K562 (cell line): ENCODE results near the gene NAXD. TPM values are rescaled to one million over a fixed set of nuclear protein-coding genes. Genes with fewer than 3 reads are reported as not detected.

ENCODE experiments used
- BACH1 ChIP-seq: fragments of 200-800 bp; sonication (Bioruptor generic); IDR thresholded peaks from 2 replicates; pipeline ENCODE4 v1.6.1; 2016; ENCODE audit warnings: missing genetic modification characterization, missing compliant biosample characterization
- DMBX1 ChIP-seq: fragments of 250-450 bp; sonication (Bioruptor Pico); IDR thresholded peaks from 2 replicates; pipeline ENCODE4 v1.8.0; 2022; ENCODE audit warnings: inconsistent platforms, mild to moderate bottlenecking, moderate library complexity, borderline replicate concordance
- GABPA ChIP-seq: fragments of 200-800 bp; sonication (Bioruptor generic); conservative IDR thresholded peaks from 2 replicates; pipeline ENCODE4 v1.6.1; 2016; ENCODE audit warnings: low read depth, missing genetic modification characterization, missing compliant biosample characterization
- KDM5B ChIP-seq: fragments of 200-600 bp; sonication (generic); IDR thresholded peaks from 2 replicates; pipeline ENCODE4 v1.6.1; 2012; ENCODE audit warnings: low read depth, mild to moderate bottlenecking, moderate library complexity, low read length, control low read depth, inconsistent platforms; ENCODE audit not compliant: insufficient replicate concordance
- POU5F1 ChIP-seq: fragments of 150-350 bp; IDR thresholded peaks from 2 replicates; pipeline ENCODE4 v1.6.1; 2014; ENCODE audit warnings: borderline replicate concordance, low read length, low read depth, mild to moderate bottlenecking; ENCODE audit not compliant: partially characterized antibody
- PPARD ChIP-seq: fragments of 250-450 bp; sonication (Bioruptor Pico); IDR thresholded peaks from 2 replicates; pipeline ENCODE4 v1.8.0; 2022; ENCODE audit warnings: inconsistent platforms, mild to moderate bottlenecking, moderate library complexity
- PRMT5 ChIP-seq: sonication (generic); formaldehyde crosslinking; IDR thresholded peaks from 2 replicates; pipeline ENCODE4 v1.5.0; 2020; ENCODE audit warnings: missing genetic modification reagents
- RBM22 ChIP-seq: fragments of 200-400 bp; formaldehyde crosslinking; IDR thresholded peaks from 2 replicates; pipeline ENCODE4 v1.6.1; 2018; ENCODE audit warnings: low read length, low read depth; ENCODE audit not compliant: poor library complexity, severe bottlenecking
- RCOR1 ChIP-seq, 2 experiments: IDR thresholded peaks; 2 replicates each; pipeline ENCODE4 v1.6.1; 2012; ENCODE audit warnings: low read depth in 2 of 2, low read length in 2 of 2, borderline replicate concordance in 1 of 2, improper control_type of control experiment in 1 of 2
- RFX1 ChIP-seq: fragments of 450-650 bp; IDR thresholded peaks from 2 replicates; pipeline ENCODE4 v1.6.1; 2016; ENCODE audit warnings: mild to moderate bottlenecking, moderate library complexity
- SIX5 ChIP-seq, 2 experiments: IDR thresholded peaks; 2 replicates each; pipeline ENCODE4 v1.6.1; 2011; ENCODE audit warnings: low read length in 2 of 2, borderline replicate concordance in 1 of 2, low read depth in 1 of 2, mild to moderate bottlenecking in 1 of 2, moderate library complexity in 1 of 2; ENCODE audit not compliant: insufficient read depth in 1 of 2
- SP1 ChIP-seq: sonication (generic); formaldehyde crosslinking; IDR thresholded peaks from 2 replicates; pipeline ENCODE4 v1.8.1; 2022; ENCODE audit warnings: mild to moderate bottlenecking, missing genetic modification reagents
- ZBTB8A ChIP-seq: fragments of 450-650 bp; IDR thresholded peaks from 2 replicates; pipeline ENCODE4 v1.6.1; 2018; ENCODE audit warnings: mild to moderate bottlenecking, moderate library complexity; ENCODE audit not compliant: partially characterized antibody
- ZFX ChIP-seq: sonication (generic); formaldehyde crosslinking; IDR thresholded peaks from 2 replicates; pipeline ENCODE4 v1.8.0; 2022; ENCODE audit warnings: mild to moderate bottlenecking, missing genetic modification reagents, moderate library complexity
- ZKSCAN3 ChIP-seq: fragments of 250-450 bp; sonication (Bioruptor Pico); IDR thresholded peaks from 2 replicates; pipeline ENCODE4 v1.4.0; 2020
- ZNF707 ChIP-seq: fragments of 250-450 bp; sonication (Bioruptor Pico); conservative IDR thresholded peaks from 2 replicates; pipeline ENCODE4 v1.8.0; 2022; ENCODE audit warnings: inconsistent platforms, mild to moderate bottlenecking, moderate library complexity
- ZNF780A ChIP-seq: fragments of 250-450 bp; sonication (Bioruptor Pico); IDR thresholded peaks from 2 replicates; pipeline ENCODE4 v1.5.0; 2021; ENCODE audit warnings: mild to moderate bottlenecking
- ZNF785 ChIP-seq: fragments of 250-450 bp; sonication (Bioruptor Pico); IDR thresholded peaks from 2 replicates; pipeline ENCODE4 v1.4.0; 2020; ENCODE audit warnings: mild to moderate bottlenecking
- ZZZ3 ChIP-seq: fragments of 450-650 bp; IDR thresholded peaks from 2 replicates; pipeline ENCODE4 v1.6.1; 2016; ENCODE audit warnings: antibody characterized with exemption, mild to moderate bottlenecking, moderate library complexity
- polyA plus RNA-seq, 8 experiments: library from polyadenylated mRNA; depleted of rRNA in 4 of 8; stranded (reverse) in 5 of 8; unstranded in 3 of 8; fragments of >200 nt; fragmentation: Nextera tagmentation in 2 of 8; fragmentation: Illumina TruSeq in 1 of 8; extraction: Ambion mirVana in 2 of 8; extraction: Trizol in 1 of 8; gene quantifications; 2 replicates each; pipeline versions ENCODE4 v1.2.1 to v1.2.3, GENCODE V29; 2011 to 2014; ENCODE audit warnings: inconsistent platforms in 1 of 8, missing spikeins in 1 of 8
- total RNA-seq, 7 experiments: library from RNA; depleted of rRNA in 6 of 7; stranded (reverse); fragments of >200 nt in 6 of 7; fragmentation: Illumina TruSeq in 2 of 7; extraction: Trizol in 2 of 7; gene quantifications; 2 replicates each; pipeline versions ENCODE4 v1.2.1 to v1.2.3, GENCODE V29; 2011 to 2021; ENCODE audit warnings: low replicate concordance in 1 of 7
- TF ChIP-seq, protein P1 (sequence below), 2 experiments: fragments of 150-350 bp in 1 of 2; IDR thresholded peaks; 2 replicates each; pipeline ENCODE4 v1.6.1; 2012 to 2016; ENCODE audit warnings: low read depth in 2 of 2, low read length in 2 of 2, mild to moderate bottlenecking in 1 of 2, moderate library complexity in 1 of 2
- TF ChIP-seq, protein P2 (sequence below): fragments of 250-450 bp; sonication (Bioruptor Pico); IDR thresholded peaks from 2 replicates; pipeline ENCODE4 v1.8.0; 2021; ENCODE audit warnings: moderate library complexity, mild to moderate bottlenecking, inconsistent platforms

Gene NAXD
- total and polyA plus RNA-seq, 9 of the 15 experiments (the other 6 are each of a cell fraction or from before 2014, with no cell fraction given), result 0.59 to 20.6 (median 13.0) TPM

DNA sequence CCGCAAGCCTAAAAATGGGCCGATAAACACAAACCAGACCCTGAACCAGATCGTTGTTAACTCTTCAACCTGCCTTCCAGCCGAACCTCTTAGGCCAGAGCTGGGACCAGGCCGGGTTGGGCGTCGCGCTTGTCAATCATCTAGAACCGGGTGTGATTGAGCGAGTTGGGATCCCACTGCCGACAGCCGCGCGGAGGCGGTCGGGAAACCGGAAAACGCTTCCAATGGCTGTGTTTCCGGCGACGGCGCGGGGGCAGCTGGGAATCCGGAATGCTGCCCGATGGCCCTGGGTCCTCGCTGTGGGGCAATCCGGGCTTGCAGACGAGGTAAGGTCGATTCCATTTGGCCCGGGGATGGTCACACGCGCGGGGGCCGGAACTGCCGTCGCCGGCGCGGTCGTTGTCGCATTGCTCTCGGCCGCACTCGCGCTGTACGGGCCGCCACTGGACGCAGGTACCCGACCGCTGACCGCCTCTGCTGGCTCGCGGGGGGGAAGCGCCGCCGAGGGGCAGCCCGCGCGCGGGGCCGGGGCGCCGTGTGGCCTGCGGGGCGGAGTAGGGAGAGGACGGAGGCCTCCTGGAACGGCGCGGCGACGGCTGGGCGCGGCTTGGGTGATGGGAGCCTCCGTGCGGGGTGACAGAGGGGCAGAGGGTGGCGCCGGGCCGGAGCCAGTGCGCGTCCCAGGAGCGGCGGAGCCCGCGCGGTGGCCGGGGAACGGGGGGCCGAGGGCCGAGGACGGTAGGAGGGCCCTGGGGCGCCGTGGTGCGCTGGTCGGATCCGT, at the start of gene NAXD (continued):
- no peak for TF ChIP-seq ZBTB8A
- no peak for TF ChIP-seq DMBX1
- TF ChIP-seq ZKSCAN3 (CRISPR knock-in tag), result no peak
- TF ChIP-seq, protein P1, sequence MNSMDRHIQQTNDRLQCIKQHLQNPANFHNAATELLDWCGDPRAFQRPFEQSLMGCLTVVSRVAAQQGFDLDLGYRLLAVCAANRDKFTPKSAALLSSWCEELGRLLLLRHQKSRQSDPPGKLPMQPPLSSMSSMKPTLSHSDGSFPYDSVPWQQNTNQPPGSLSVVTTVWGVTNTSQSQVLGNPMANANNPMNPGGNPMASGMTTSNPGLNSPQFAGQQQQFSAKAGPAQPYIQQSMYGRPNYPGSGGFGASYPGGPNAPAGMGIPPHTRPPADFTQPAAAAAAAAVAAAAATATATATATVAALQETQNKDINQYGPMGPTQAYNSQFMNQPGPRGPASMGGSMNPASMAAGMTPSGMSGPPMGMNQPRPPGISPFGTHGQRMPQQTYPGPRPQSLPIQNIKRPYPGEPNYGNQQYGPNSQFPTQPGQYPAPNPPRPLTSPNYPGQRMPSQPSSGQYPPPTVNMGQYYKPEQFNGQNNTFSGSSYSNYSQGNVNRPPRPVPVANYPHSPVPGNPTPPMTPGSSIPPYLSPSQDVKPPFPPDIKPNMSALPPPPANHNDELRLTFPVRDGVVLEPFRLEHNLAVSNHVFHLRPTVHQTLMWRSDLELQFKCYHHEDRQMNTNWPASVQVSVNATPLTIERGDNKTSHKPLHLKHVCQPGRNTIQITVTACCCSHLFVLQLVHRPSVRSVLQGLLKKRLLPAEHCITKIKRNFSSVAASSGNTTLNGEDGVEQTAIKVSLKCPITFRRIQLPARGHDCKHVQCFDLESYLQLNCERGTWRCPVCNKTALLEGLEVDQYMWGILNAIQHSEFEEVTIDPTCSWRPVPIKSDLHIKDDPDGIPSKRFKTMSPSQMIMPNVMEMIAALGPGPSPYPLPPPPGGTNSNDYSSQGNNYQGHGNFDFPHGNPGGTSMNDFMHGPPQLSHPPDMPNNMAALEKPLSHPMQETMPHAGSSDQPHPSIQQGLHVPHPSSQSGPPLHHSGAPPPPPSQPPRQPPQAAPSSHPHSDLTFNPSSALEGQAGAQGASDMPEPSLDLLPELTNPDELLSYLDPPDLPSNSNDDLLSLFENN (IDR thresholded peaks at IDR 0.05; ENCODE audit: low read depth in 2 of 2, low read length in 2 of 2), result no peak
- peak; percentile 94 for TF ChIP-seq GABPA (tag)
- TF ChIP-seq ZFX (CRISPR knock-in tag), result peak; percentile 75
- no peak for TF ChIP-seq RBM22
- TF ChIP-seq RCOR1 (IDR thresholded peaks at IDR 0.05; ENCODE audit: borderline replicate concordance in 1 of 2, low read depth in 2 of 2, low read length in 2 of 2), result peak in 1 of 2 experiments; percentile 35; a peak in 1 of 4 replicates
- no peak for TF ChIP-seq ZNF785
- no peak for TF ChIP-seq ZNF780A (CRISPR knock-in tag)
- no peak for TF ChIP-seq SIX5 (IDR thresholded peaks at IDR 0.05; ENCODE audit: borderline replicate concordance in 1 of 2, insufficient read depth in 1 of 2, low read depth in 1 of 2, low read length in 2 of 2)
- TF ChIP-seq, protein P2, sequence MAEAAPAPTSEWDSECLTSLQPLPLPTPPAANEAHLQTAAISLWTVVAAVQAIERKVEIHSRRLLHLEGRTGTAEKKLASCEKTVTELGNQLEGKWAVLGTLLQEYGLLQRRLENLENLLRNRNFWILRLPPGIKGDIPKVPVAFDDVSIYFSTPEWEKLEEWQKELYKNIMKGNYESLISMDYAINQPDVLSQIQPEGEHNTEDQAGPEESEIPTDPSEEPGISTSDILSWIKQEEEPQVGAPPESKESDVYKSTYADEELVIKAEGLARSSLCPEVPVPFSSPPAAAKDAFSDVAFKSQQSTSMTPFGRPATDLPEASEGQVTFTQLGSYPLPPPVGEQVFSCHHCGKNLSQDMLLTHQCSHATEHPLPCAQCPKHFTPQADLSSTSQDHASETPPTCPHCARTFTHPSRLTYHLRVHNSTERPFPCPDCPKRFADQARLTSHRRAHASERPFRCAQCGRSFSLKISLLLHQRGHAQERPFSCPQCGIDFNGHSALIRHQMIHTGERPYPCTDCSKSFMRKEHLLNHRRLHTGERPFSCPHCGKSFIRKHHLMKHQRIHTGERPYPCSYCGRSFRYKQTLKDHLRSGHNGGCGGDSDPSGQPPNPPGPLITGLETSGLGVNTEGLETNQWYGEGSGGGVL, result no peak
- no peak for TF ChIP-seq BACH1 (tag)
- no peak for TF ChIP-seq ZNF707 (CRISPR knock-in tag)
- 0 out of 2 replicates have a peak, but pooled peaks have one; percentile 31 for TF ChIP-seq SP1
- TF ChIP-seq RFX1, result no peak
- peak; percentile 49 for TF ChIP-seq KDM5B
- no peak for TF ChIP-seq ZZZ3
- TF ChIP-seq POU5F1, result no peak
- TF ChIP-seq PRMT5 (CRISPR knock-in tag), result no peak
- no peak for TF ChIP-seq PPARD (CRISPR knock-in tag)
